HG03565 (cell line): ENCODE measurements around the gene MSMO1.
"Not testable (repeated sequence)": the region's sequence is repeated elsewhere in the genome, so short reads cannot be mapped to it uniquely, and the experiment has no call there.

Experiments
- ATAC-seq: cut with Tn5 transposase; IDR thresholded peaks from one replicate; pipeline ENCODE4 v1.9.1; 2021; ENCODE audit warnings: mild to moderate bottlenecking, moderate library complexity; ENCODE audit not compliant: unreplicated experiment

MSMO1 gene

DNA sequence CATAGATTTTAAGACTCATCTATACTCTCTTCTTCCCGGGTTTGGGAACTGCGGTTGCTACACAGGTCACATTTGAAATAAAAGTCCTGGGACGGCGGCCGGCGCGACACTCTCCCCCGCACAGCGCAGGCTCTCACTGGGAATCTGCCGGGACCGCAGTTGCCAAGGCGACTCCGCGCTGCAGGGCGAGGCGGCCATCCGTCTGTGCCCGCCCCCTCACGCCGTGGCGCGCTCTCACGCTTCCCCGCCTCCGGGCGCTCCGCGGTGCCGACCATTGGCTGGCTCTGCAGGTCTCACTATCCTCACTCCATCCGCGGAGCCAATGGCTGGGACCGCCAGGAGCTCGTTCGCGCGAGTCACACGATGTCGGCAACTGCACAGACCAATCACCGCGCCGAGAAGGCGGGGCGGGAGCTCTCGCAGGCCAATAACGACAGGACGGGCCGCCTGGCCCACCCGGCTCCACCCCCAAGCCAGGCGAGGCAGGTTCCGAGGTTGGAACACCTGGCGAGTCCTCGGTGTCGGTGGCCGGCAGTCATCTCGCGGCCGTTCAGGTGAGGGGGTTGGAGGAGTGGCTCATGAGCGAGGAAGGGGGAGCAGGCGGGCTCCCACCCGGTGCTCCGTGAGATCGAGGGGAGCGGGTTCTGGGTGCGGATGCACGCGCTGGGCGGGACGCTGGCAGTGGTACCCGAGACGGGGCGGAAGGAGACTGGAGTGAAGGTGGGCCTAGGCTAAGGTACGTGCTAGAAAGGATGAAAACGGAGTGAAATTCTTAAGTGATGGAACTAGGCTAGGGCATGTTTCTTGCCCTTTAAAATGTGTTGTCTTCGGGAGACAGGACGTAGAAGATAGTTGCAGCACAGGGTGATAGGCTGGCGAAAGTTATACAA, at the start of gene MSMO1:
Gene MSMO1, plus strand, starts transcription at position 459 of the 890 bp plus-strand sequence. CDS start 5,702 bp downstream, outside the sequence.
- peak; percentile 99 for ATAC-seq

DNA sequence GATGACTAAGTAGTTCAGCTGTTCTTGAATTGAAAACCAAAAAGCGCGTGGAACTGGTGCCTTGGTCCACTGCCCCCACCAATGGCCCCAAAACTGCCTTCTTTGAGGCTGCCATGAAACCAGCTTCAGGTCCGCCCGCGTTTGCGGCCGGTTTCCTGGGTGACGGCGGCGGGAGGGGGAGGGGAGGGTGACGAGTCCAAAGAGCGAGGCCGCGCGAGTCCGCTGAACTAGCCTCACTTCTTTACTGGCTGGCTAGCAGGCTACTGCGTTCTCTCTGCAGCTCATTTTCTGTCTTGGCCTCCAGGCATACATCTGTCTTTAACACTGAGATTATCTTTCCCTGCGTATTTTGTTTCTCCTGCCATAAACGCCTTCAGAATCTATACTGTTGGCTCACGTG, 47.9 kb upstream of the MSMO1 start:
- ATAC-seq = not testable (repeated sequence)

DNA sequence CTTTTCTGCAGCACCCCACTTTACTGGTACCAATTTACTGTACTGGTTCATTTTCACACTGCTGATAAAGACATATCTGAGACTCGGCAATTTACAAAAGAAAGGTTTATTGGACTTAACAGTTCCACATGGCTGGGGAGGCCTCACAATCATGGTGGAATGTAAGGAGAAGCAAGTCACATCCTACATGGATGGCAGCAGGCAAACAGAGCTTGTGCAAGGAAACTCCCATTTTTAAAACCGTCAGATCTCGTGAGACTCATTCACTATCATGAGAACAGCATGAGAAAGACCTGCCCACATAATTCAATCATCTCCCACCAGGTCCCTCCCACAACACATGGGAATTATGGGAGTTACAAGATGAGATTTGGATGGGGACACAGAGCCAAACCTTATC, 42.8 kb upstream of the MSMO1 start:
- ATAC-seq = not testable (repeated sequence)

DNA sequence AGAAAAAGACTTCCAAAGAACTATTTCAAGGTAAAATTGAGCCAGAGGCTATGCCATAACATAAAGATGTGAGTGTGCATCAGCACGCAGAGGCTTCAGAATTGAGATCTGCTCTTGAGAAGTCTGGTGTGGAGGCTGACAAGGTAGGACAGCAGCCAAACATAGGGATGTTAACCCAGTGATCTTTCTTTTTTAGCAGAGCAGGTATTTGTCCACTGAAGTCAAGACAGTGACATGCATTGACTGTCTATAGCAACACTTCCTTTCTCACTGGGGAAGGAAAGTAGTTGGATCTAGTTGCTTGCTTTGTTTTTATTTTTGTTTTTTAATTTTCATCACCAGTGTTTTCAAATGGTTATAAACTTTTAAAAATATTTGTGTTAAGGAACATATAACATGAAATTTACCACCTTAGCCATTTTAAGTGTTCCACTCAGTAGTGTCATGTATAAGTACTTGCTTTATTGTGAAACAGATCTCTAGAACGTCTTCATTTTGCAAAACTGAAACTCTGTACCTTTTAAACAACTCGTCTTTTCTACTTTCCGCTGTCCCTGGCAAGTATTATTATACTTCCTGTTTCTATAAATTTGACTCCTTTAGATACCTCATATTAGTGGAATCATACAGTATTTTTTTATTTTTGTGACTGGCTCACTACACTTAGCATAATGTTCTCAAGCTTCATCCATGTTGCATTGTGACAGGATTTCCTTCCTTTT, 40.7 kb upstream of the MSMO1 start:
- ATAC-seq = peak; percentile 58

DNA sequence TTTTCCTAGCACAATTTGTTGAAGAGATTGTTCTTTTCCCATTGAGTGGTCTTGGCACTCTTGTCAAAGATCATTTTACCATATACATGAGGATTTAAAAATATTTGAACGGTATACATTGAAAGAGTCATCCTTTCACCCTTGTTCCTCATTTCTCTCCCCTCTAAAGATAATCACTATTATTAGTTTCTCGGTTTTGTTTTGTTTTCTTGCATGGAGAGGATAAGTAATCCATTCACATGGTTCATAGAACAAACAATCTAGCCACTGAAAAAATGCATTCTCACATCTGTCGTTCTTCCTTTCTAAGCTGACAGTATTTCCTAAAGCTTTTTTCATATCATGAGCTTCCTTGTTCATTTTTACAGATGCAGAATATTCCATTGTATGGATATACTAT, 39.2 kb upstream of the MSMO1 start:
- peak; percentile 59 for ATAC-seq

DNA sequence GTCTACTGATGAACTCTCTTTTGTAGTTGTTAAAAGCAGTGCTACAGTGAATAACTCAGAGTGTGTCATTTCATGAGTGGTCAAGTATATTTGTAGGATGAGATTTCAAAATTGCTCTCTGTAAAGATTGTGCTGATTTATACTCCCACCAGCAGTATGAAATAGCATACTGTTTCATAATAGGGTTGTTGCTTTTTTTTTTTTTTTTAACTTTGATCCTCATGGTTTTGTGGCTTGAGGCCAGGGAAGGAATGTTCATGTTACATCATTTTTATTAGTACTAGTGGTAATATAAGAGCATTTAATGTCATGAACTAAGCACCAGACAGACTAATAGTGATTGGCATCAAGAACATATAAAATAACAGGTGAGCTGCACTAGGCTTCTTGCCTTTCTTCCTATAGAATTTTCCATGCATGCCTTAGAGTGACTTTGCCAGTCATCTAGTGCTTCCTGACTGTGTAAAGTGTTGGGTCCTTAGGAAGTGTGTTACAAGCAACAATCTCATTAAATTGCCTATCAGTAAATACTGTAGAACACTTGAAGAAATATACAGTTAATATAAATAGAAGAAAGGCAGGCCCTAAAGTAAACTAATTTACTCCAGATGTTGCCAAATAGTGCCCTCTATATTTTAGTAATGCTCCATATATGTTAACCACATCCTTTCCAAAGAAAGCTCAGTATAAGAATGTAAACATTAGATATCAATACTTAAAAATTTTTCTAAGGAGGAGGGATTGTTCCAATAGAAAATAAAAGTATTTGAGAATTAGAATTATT, 38.6 kb upstream of the MSMO1 start:
- ATAC-seq = peak; percentile 19

DNA sequence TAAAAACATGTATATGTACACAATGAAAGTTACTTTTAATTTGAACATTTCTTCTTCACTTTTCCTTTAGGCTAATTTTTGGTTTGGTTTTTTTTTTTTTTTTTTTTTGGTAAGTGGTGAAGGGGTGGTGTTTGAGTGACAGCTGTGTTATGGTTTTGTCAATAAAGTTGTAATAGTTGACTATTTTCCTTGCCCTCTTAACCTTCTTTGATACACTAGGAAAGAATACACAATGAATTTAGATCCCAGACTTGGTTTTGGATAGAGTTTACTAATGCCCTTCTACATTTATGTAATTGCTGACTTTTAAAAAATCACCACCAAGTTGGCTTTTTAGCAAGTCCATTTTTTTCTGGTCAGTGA, 38.1 kb upstream of the MSMO1 start:
- ATAC-seq = no peak

DNA sequence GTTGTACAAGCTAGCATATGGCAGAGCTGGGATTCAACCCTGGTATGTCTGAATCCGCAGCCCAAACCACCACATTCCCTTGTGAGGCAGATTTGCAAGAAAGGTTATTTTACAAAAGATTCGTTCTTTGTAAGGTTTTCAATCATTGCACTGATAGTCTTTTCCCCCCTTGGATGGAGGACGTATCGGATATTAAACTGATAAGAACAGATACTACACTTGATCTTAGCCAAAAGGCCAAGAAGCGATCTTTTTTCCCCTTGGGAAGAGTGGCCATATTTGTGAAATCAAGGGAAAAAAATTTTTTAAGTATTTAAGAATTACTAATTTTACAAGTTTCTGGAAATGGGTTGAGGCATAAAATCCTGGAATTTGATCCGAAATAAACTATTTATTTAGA, 34.4 kb upstream of the MSMO1 start:
- no peak for ATAC-seq

DNA sequence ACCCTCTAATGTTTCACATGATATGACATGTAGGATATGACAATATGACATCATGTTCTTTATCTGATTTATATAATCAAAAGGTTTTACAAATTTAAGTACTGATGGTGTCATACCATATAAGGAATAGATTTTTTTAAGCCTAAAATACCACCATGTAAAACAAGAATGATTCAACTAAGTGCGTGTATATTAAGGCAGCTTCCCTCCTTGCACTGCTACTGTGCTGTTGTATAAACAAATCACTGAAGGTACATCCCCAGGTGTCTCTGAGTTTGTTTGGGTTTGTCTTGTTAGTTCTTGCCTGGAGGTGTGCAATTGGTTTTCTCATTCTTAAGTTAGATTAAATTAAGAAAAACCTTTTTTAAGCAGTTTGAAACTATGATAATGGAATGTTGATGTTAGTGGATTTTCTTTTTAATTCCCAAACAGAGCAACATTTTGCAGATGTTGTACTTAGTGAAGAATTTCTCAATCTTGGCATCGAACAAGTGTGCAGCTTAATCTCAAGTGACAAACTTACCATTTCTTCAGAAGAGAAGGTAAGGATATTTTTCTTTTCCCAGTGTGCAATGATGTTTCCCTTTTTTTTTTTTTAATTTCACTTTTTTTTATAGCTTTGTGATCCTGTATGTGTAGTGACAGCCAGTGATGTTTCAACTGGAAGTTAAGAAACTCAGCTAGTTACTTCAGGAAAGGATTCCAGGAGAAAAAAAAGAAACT, 33.4 kb upstream of the MSMO1 start:
- no peak for ATAC-seq

DNA sequence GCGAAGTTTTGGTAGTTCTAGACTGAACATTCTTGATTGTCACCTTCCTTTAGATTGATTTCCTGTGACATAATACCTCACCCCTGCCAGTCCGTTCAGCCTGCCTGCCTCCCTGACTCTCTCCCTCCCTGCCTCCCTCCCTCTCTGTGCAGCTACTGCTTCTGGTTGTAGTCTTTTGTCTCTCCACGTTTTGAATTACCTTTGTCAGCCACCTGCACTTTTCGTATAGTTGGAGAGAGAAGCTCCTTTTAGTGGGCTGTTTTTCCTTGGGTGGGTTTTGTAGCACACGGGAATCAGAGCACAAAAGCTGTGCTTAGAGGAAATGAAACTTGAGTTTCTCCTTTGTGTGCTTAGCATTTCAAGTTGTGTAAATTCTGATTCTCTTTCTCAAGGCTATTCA, 32.6 kb upstream of the MSMO1 start:
- ATAC-seq = peak; percentile 89

DNA sequence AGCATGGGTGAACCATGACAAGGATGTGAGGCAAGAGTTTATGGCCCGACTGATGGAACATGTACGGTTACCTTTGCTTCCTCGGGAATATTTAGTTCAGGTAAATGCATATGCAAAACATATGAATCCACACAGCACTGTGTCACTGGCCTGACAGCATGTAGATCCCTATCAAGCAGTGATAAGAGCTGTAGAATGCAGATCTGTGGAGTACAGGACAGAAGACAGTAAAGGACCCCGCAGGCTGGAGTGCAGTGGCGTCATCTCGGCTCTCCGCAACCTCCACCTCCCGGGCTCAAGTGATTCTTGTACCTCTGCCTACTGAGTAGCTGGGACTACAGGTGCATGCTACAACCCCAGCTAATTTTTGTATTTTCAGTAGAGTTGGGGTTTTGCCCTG, 29.8 kb upstream of the MSMO1 start:
- no peak for ATAC-seq

DNA sequence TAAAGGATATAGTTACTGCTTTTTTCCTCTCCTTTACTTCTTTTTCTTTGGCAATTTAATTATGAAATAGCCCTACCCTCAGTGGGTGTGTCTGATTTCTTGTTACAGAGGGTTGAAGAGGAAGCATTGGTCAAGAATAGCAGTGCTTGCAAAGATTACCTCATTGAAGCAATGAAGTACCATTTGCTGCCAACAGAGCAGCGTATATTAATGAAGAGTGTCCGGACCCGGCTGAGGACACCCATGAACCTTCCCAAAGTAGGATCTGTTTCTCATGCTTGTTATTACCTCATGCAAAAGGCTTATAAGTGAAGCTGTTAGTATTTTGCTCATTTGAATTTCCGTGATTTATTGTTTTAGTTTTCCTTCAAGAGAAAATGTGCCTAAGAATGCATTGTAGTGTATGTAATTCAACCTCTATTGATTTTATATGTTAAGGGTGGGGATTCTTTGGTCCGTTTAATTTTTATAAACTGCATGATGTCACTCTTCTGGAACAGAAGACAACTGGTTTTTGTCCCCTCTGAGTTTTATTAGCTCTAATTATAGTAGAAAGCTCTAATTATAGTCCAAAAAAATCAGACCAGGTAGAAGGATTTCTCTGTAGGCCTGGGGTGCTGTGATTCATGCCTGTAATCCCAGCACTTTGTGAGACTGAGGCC, 27.9 kb upstream of the MSMO1 start:
- no peak for ATAC-seq

DNA sequence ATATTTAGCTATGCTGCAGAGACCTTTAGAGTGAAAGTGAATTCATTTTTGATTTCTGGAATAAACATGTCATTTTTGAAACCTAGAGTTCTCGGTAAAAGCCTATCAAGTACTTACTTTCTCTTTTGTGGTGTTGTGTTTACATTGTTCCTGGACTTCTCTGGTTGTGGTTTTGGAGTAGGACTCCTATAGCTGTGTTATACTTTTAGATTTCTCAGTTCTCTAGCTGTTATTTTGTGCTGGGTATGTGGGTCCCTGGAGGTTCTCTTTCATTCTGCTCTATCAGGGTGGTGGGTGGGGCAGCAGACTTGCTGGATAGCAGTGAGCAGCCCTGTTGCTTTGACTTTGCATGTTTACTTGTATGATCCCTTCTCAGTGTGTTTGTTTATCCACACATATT, 25.6 kb upstream of the MSMO1 start:
- peak; percentile 92 for ATAC-seq

DNA sequence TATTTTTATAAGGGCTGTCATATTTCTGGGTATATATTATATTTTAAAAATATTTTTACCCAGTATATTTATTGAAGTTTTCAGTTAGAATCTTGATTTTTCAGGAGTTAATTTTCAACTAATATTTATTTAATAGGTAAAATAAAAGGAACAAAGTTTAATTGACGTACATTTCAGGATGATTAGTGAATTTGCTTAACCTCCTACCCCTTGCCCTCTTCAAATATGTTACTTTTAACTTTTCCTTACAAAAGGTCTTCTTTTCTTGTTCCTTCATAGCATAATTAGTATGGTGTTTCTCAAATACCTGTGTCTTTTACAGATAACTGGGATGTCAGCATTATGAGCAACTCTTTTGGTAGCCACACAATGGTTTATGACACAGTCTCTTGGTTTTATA, 24.8 kb upstream of the MSMO1 start:
- ATAC-seq = no peak

DNA sequence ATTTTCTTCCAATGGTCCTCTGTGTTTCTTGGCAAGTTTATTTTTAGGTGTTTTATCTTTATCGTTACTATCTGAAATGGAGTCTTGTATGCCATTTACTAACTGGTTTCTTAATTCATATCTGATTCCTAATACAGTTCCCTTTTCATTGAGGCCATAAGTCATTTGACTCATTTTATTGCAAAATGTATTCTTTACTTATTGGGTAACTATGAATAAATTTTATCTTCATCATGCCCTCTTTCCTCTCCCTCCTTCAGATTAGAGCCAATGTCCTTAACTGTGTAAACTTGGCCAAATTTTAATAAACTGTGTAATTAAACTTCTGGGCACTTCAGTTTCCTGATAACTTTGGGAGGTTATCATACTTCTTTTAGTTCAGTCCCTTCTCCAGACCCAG, 19.3 kb upstream of the MSMO1 start:
- no peak for ATAC-seq

DNA sequence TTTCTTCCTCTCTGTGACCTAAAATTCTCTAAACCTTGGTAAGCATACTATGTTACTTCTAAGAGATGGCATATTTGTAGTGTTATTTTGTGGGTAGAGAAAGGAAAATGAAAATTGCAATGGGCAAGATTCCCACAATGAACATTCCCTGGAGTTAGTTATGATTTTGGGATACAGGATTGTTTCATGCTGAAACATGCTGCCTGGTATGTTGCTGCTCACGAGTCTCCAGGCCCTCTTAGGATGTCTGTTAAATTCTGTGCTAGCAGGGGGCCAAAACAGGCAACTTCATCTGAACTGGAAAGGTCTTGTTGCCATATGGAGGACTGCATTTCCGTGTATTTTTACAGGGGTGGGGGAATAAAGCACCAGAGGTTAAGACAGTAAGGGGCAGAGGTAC, 18.9 kb upstream of the MSMO1 start:
- no peak for ATAC-seq

DNA sequence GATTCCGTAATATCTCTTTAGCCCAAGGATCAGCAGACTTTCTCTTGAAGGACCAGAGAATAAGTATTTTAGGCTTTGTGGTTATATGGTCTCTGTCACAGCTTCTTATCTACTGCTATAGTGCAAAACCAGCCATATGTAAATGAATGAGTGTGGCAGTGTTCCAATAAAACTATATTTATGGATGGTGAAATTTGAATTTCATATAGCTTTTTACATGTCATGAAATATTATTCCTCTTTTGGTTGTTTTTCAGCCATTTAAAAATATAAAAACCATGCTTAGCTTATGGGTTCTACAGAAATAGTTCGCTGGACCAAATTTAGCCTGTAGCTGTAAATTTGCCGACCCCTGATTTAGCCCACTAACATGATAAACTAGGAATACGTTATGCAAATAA, 18.0 kb upstream of the MSMO1 start:
- no peak for ATAC-seq

DNA sequence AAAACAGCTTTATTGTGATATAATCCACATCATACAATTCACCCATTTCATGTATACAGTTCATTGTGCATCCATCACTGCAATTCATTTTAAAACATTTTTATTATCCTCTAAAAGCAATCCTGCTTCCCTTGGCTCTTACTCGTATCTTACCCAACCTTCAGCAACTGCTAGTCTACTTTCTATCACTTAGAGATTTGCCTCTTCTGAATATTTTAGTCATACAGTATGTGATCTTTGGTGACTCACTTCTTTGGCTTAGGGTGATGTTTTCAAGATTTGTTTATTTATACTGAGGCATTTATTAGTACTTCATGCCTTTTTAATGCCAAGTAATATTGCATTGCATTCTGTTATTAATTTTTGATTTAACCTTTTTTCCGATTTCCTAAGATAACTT, 15.0 kb upstream of the MSMO1 start:
- no peak for ATAC-seq

DNA sequence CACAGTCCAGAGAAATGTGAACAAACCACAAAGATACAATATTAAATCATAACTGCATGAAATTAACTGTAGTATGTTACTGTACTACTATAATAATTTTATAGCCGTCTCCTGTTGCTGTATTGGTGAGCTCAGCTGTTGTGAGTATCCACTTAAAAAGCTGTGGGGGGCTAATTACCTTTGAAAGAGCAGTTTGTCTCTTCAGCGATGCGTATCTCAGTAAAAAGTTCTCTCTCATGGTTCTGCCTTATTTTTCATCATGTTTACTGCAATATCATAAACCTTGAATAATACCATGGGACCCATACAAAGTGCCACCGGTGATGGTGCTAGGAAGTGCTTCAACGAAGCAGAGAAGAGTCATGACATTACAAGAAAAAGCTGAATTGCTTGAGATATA, 8.4 kb upstream of the MSMO1 start:
- ATAC-seq = no peak

DNA sequence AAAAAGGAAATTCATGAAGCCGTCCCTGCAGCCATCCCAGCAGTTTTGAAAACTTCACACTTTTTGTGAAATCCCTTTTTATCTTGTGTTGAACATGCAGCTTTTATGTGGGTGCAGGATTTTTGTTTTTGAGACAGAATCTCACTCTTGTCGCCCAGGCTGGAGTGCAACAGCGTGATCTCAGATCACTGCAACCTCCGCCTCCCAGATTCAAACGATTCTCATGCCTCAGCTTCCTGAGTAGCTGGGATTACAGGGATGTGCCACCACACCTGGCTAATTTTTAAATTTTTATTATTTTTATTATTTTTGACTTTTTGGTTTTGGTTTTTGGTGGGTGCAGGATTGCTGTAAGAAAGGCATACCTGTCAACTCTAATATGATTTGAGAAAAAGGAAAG, 8.0 kb upstream of the MSMO1 start:
- ATAC-seq = no peak
